Neural cell (in vitro differentiated cells): ENCODE measurements around the gene CRAT.

Source experiments
- POLR2AphosphoS5 ChIP-seq: IDR thresholded peaks from 2 replicates; pipeline ENCODE4 v1.6.1; 2012
- SMC3 ChIP-seq: fragments of 450-650 bp; conservative IDR thresholded peaks from 2 replicates; pipeline ENCODE4 v1.6.1; 2014; ENCODE audit warnings: antibody characterized with exemption, mild to moderate bottlenecking, moderate library complexity; ENCODE audit not compliant: poor library complexity
- TAF1 ChIP-seq: IDR thresholded peaks from 2 replicates; pipeline ENCODE4 v1.6.1; 2012; ENCODE audit warnings: low read depth
- TF ChIP-seq, protein P1 (sequence below): fragments of 450-650 bp; IDR thresholded peaks from 2 replicates; pipeline ENCODE4 v1.5.1; 2014; ENCODE audit warnings: antibody characterized with exemption, mild to moderate bottlenecking, moderate library complexity; ENCODE audit not compliant: poor library complexity, severe bottlenecking
- TF ChIP-seq, protein P2 (sequence below): IDR thresholded peaks from 2 replicates; pipeline ENCODE4 v1.6.1; 2012; ENCODE audit warnings: borderline replicate concordance

DNA sequence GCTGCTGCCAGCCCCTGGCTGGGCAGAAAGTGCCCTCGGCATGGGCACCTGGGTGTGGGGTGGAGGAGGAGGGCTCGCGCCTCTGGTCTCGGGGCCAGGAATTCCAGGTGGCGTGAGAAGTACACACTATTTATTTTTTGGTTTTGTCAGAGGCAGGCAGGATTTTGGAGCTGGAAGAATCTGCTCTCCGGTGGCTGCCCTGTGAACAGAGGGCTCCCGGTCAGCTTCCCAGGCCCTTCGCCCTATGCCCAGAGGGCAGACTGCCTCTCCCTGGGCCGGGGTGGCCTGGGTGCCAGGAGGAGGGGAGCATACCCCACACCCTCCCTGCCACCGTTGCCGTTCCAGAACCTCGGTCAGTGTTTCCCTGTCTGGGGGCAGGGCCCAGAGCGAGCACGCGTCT, 21.3 kb downstream of the CRAT start:
- TF ChIP-seq, protein P1, sequence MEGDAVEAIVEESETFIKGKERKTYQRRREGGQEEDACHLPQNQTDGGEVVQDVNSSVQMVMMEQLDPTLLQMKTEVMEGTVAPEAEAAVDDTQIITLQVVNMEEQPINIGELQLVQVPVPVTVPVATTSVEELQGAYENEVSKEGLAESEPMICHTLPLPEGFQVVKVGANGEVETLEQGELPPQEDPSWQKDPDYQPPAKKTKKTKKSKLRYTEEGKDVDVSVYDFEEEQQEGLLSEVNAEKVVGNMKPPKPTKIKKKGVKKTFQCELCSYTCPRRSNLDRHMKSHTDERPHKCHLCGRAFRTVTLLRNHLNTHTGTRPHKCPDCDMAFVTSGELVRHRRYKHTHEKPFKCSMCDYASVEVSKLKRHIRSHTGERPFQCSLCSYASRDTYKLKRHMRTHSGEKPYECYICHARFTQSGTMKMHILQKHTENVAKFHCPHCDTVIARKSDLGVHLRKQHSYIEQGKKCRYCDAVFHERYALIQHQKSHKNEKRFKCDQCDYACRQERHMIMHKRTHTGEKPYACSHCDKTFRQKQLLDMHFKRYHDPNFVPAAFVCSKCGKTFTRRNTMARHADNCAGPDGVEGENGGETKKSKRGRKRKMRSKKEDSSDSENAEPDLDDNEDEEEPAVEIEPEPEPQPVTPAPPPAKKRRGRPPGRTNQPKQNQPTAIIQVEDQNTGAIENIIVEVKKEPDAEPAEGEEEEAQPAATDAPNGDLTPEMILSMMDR, result no peak
- TF ChIP-seq SMC3 (no peak), POLR2AphosphoS5 (no peak), TAF1 (no peak)
- TF ChIP-seq, protein P2, sequence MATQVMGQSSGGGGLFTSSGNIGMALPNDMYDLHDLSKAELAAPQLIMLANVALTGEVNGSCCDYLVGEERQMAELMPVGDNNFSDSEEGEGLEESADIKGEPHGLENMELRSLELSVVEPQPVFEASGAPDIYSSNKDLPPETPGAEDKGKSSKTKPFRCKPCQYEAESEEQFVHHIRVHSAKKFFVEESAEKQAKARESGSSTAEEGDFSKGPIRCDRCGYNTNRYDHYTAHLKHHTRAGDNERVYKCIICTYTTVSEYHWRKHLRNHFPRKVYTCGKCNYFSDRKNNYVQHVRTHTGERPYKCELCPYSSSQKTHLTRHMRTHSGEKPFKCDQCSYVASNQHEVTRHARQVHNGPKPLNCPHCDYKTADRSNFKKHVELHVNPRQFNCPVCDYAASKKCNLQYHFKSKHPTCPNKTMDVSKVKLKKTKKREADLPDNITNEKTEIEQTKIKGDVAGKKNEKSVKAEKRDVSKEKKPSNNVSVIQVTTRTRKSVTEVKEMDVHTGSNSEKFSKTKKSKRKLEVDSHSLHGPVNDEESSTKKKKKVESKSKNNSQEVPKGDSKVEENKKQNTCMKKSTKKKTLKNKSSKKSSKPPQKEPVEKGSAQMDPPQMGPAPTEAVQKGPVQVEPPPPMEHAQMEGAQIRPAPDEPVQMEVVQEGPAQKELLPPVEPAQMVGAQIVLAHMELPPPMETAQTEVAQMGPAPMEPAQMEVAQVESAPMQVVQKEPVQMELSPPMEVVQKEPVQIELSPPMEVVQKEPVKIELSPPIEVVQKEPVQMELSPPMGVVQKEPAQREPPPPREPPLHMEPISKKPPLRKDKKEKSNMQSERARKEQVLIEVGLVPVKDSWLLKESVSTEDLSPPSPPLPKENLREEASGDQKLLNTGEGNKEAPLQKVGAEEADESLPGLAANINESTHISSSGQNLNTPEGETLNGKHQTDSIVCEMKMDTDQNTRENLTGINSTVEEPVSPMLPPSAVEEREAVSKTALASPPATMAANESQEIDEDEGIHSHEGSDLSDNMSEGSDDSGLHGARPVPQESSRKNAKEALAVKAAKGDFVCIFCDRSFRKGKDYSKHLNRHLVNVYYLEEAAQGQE, result no peak
